Stimulated activated CD8-positive, alpha-beta memory T cell treated with anti-CD3 and anti-CD28 coated beads, Interleukin-4, amount 100 ng/mL, for 4 hours (primary cell): ENCODE measurements around the gene LAT.
A peak's percentile ranks its signal among the peaks of the same experiment; 100 is the strongest.
"Not testable (repeated sequence)": the region's sequence is repeated elsewhere in the genome, so short reads cannot be mapped to it uniquely, and the experiment has no call there.

ENCODE experiments used
- DNase-seq, 2 donors: peaks; one replicate each; pipeline ENCODE4 v3.0.0-alpha.2; 2020; ENCODE audit warnings: low read depth in 2 of 2, low spot score in 1 of 2

Gene LAT

GRCh38 chr16:28984619-28985135, at the start of gene LAT:
TSS of gene LAT (plus strand) at chr16:28985052. CDS start at chr16:28985418, 366 bp downstream.
- peak in 1 of 2 donors; percentile 69 for DNase-seq

- DNase-seq = no peak
Measured at GRCh38 chr16:28935346-28935745, 49.5 kb upstream of the LAT start.

GRCh38 chr16:28935924-28936783, 48.7 kb upstream of the LAT start:
- peak; percentile 63 for DNase-seq

GRCh38 chr16:28936784-28937155, 48.1 kb upstream of the LAT start:
- DNase-seq = no peak

GRCh38 chr16:28937222-28937876, 47.5 kb upstream of the LAT start:
- DNase-seq = no peak

GRCh38 chr16:28938721-28939120, 46.1 kb upstream of the LAT start:
- no peak for DNase-seq

GRCh38 chr16:28939825-28940224, 45.0 kb upstream of the LAT start:
- not testable (repeated sequence) for DNase-seq

GRCh38 chr16:28943281-28943680, 41.6 kb upstream of the LAT start:
- DNase-seq = no peak

- DNase-seq = no peak
Measured at GRCh38 chr16:28946681-28947080, 38.2 kb upstream of the LAT start.

- DNase-seq = peak; percentile 99
Measured at GRCh38 chr16:28950648-28951409, 34.0 kb upstream of the LAT start, which contains the start of gene NFATC2IP. TSS of gene NFATC2IP (plus strand) at chr16:28950937. CDS start at chr16:28951012, 75 bp downstream.

- no peak for DNase-seq
Measured at GRCh38 chr16:28951410-28951943, 33.4 kb upstream of the LAT start.

GRCh38 chr16:28958216-28958615, 26.6 kb upstream of the LAT start:
- no peak for DNase-seq

- no peak for DNase-seq
Measured at GRCh38 chr16:28958836-28959235, 26.0 kb upstream of the LAT start.

- no peak for DNase-seq
Measured at GRCh38 chr16:28964072-28964471, 20.8 kb upstream of the LAT start.

- DNase-seq = no peak
Measured at GRCh38 chr16:28964496-28964895, 20.4 kb upstream of the LAT start.

- DNase-seq = no peak
Measured at GRCh38 chr16:28967156-28967555, 17.7 kb upstream of the LAT start.

- not testable (repeated sequence) for DNase-seq
Measured at GRCh38 chr16:28969696-28970095, 15.2 kb upstream of the LAT start.

- DNase-seq = no peak
Measured at GRCh38 chr16:28974007-28974436, 10.8 kb upstream of the LAT start.

- peak; percentile 82 to 88 for DNase-seq
Measured at GRCh38 chr16:28974437-28975157, 10.3 kb upstream of the LAT start, which contains the start of gene SPNS1. TSS of gene SPNS1 (plus strand) at chr16:28974778. CDS start at chr16:28975152, 374 bp downstream.

- no peak for DNase-seq
Measured at GRCh38 chr16:28975158-28975599, 9.7 kb upstream of the LAT start.
